HG02981 (cell line): ENCODE measurements around the gene CMSS1.

Source experiments
- ATAC-seq: cut with Tn5 transposase; IDR thresholded peaks from one replicate; pipeline ENCODE4 v1.9.1; 2021; ENCODE audit warnings: mild to moderate bottlenecking, moderate library complexity; ENCODE audit not compliant: unreplicated experiment

CMSS1 gene

GRCh38 chr3:100120693-100121092 is 303.0 kb downstream of the CMSS1 start:
- ATAC-seq: no peak

- ATAC-seq: no peak
Measured at GRCh38 chr3:100122321-100122720, 304.7 kb downstream of the CMSS1 start.

GRCh38 chr3:100123112-100123511 is 305.4 kb downstream of the CMSS1 start:
- ATAC-seq: no peak

GRCh38 chr3:100124201-100124761 is 306.6 kb downstream of the CMSS1 start:
- no peak for ATAC-seq

GRCh38 chr3:100125161-100125938 is 307.7 kb downstream of the CMSS1 start:
- no peak for ATAC-seq

- ATAC-seq: no peak
Measured at GRCh38 chr3:100127792-100128191, 310.1 kb downstream of the CMSS1 start.

GRCh38 chr3:100128565-100128964 is 310.9 kb downstream of the CMSS1 start:
- no peak for ATAC-seq

GRCh38 chr3:100129941-100130340 is 312.3 kb downstream of the CMSS1 start:
- no peak for ATAC-seq

- ATAC-seq: no peak
Measured at GRCh38 chr3:100131241-100131640, 313.6 kb downstream of the CMSS1 start.

GRCh38 chr3:100136921-100137320 is 319.3 kb downstream of the CMSS1 start:
- no peak for ATAC-seq

- no peak for ATAC-seq
Measured at GRCh38 chr3:100140976-100141375, 323.3 kb downstream of the CMSS1 start.

GRCh38 chr3:100141586-100141985 is 323.9 kb downstream of the CMSS1 start:
- no peak for ATAC-seq

GRCh38 chr3:100144255-100144866 is 326.7 kb downstream of the CMSS1 start:
- peak; percentile 95 for ATAC-seq

- no peak for ATAC-seq
Measured at GRCh38 chr3:100149130-100149529, 331.5 kb downstream of the CMSS1 start.

GRCh38 chr3:100149713-100150415 is 332.2 kb downstream of the CMSS1 start:
- ATAC-seq: no peak

GRCh38 chr3:100150473-100150872 is 332.8 kb downstream of the CMSS1 start:
- no peak for ATAC-seq

GRCh38 chr3:100151024-100151707 is 333.5 kb downstream of the CMSS1 start:
- no peak for ATAC-seq

GRCh38 chr3:100154171-100154570 is 336.5 kb downstream of the CMSS1 start:
- no peak for ATAC-seq

- no peak for ATAC-seq
Measured at GRCh38 chr3:100155128-100155527, 337.5 kb downstream of the CMSS1 start.

- ATAC-seq: no peak
Measured at GRCh38 chr3:100155590-100155989, 337.9 kb downstream of the CMSS1 start.

GRCh38 chr3:100157685-100158084 is 340.0 kb downstream of the CMSS1 start:
- ATAC-seq: no peak
